Prostate gland (tissue), 2 donors: Measurements from ENCODE around the gene HSD17B11.

Source experiments
- CTCF ChIP-seq, 4 experiments: fragments of 200-600 bp in 2 of 4; fragments of 450-650 bp in 2 of 4; sonication (generic) in 2 of 4; IDR thresholded peaks; 1 replicate in 3 of 4; 2 replicates in 1 of 4; pipeline ENCODE4 v1.5.1; 2016 to 2019; ENCODE audit warnings: antibody characterized with exemption in 4 of 4, mild to moderate bottlenecking in 2 of 4, moderate library complexity in 2 of 4
- POLR2AphosphoS5 ChIP-seq: sonication (generic); formaldehyde crosslinking; IDR thresholded peaks from one replicate; pipeline ENCODE4 v1.6.1; 2017; ENCODE audit warnings: antibody characterized with exemption

GRCh38 chr4:87391576-87392054 is 627 bp upstream of the HSD17B11 start:
- no peak for TF ChIP-seq CTCF (IDR thresholded peaks at IDR 0.05)
- no peak for TF ChIP-seq POLR2AphosphoS5
